ENCODE measurements around the gene THEM4.

The THEM4 gene

GRCh38 chr1:151831605-151832004, 77.7 kb downstream of the THEM4 start, which contains the start of gene RORC:
RORC (minus strand) TSS chr1:151831802; CDS start chr1:151831764, 38 bp downstream.
- peaks cover 31% of the 10 kb centered on the region for H3K4me1 ChIP-seq (ENCODE audit: insufficient read depth, poor library complexity, severe bottlenecking)
- H3K27ac ChIP-seq (ENCODE audit: poor library complexity, severe bottlenecking): no peak within 1 kb of the TSS
- no peak for TF ChIP-seq CTCF (IDR thresholded peaks at IDR 0.05; ENCODE audit: poor library complexity, severe bottlenecking)
- H3K27me3 ChIP-seq (ENCODE audit: insufficient read depth, poor library complexity, severe bottlenecking): no peaks in the 10 kb centered on the region
- ATAC-seq (ENCODE audit: low read depth): no peak
- DNase-seq (ENCODE audit: low spot score): no peak
- H3K9me3 ChIP-seq (ENCODE audit: severe bottlenecking): no peaks in the 10 kb centered on the region
- peak within 1 kb of the TSS; percentile 20 for H3K4me3 ChIP-seq (ENCODE audit: severe bottlenecking)
- H3K36me3 ChIP-seq (ENCODE audit: low read depth): no peaks in the 10 kb centered on the region

GRCh38 chr1:151831256-151831591, 78.1 kb downstream of the THEM4 start:
- Histone ChIP-seq H3K27me3 (ENCODE audit: insufficient read depth, poor library complexity, severe bottlenecking) (no peaks in the 10 kb centered on the region), H3K4me3 (ENCODE audit: severe bottlenecking) (peak overlapping the region; percentile 20), H3K4me1 (ENCODE audit: insufficient read depth, poor library complexity, severe bottlenecking) (peaks cover 29% of the 10 kb centered on the region), H3K36me3 (ENCODE audit: low read depth) (no peaks in the 10 kb centered on the region), H3K27ac (ENCODE audit: poor library complexity, severe bottlenecking) (no peak overlapping the region), H3K9me3 (ENCODE audit: severe bottlenecking) (no peaks in the 10 kb centered on the region)
- no peak for TF ChIP-seq CTCF (IDR thresholded peaks at IDR 0.05; ENCODE audit: poor library complexity, severe bottlenecking)
- no peak for ATAC-seq (ENCODE audit: low read depth)
- no peak for DNase-seq (ENCODE audit: low spot score)

GRCh38 chr1:151830055-151830454, 79.3 kb downstream of the THEM4 start:
- H3K36me3 ChIP-seq (ENCODE audit: low read depth): no peaks in the 10 kb centered on the region
- H3K27me3 ChIP-seq (ENCODE audit: insufficient read depth, poor library complexity, severe bottlenecking): no peaks in the 10 kb centered on the region
- ATAC-seq (ENCODE audit: low read depth): no peak
- H3K4me3 ChIP-seq (ENCODE audit: severe bottlenecking): no peak overlapping the region
- H3K27ac ChIP-seq (ENCODE audit: poor library complexity, severe bottlenecking): no peak overlapping the region
- no peak for TF ChIP-seq CTCF (IDR thresholded peaks at IDR 0.05; ENCODE audit: poor library complexity, severe bottlenecking)
- no peaks in the 10 kb centered on the region for H3K9me3 ChIP-seq (ENCODE audit: severe bottlenecking)
- peaks cover 24% of the 10 kb centered on the region for H3K4me1 ChIP-seq (ENCODE audit: insufficient read depth, poor library complexity, severe bottlenecking)
- no peak for DNase-seq (ENCODE audit: low spot score)

GRCh38 chr1:151829352-151830046, 79.8 kb downstream of the THEM4 start:
- TF ChIP-seq CTCF (IDR thresholded peaks at IDR 0.05; ENCODE audit: poor library complexity, severe bottlenecking): no peak
- no peak overlapping the region for H3K27ac ChIP-seq (ENCODE audit: poor library complexity, severe bottlenecking)
- H3K36me3 ChIP-seq (ENCODE audit: low read depth): no peaks in the 10 kb centered on the region
- no peak for DNase-seq (ENCODE audit: low spot score)
- H3K27me3 ChIP-seq (ENCODE audit: insufficient read depth, poor library complexity, severe bottlenecking): no peaks in the 10 kb centered on the region
- peaks cover 24% of the 10 kb centered on the region for H3K4me1 ChIP-seq (ENCODE audit: insufficient read depth, poor library complexity, severe bottlenecking)
- H3K4me3 ChIP-seq (ENCODE audit: severe bottlenecking): no peak overlapping the region
- H3K9me3 ChIP-seq (ENCODE audit: severe bottlenecking): no peaks in the 10 kb centered on the region
- no peak for ATAC-seq (ENCODE audit: low read depth)

GRCh38 chr1:151828921-151829320, 80.4 kb downstream of the THEM4 start:
- no peak overlapping the region for H3K4me3 ChIP-seq (ENCODE audit: severe bottlenecking)
- H3K4me1 ChIP-seq (ENCODE audit: insufficient read depth, poor library complexity, severe bottlenecking): peaks cover 24% of the 10 kb centered on the region
- H3K27ac ChIP-seq (ENCODE audit: poor library complexity, severe bottlenecking): no peak overlapping the region
- no peaks in the 10 kb centered on the region for H3K9me3 ChIP-seq (ENCODE audit: severe bottlenecking)
- no peak for TF ChIP-seq CTCF (IDR thresholded peaks at IDR 0.05; ENCODE audit: poor library complexity, severe bottlenecking)
- H3K27me3 ChIP-seq (ENCODE audit: insufficient read depth, poor library complexity, severe bottlenecking): no peaks in the 10 kb centered on the region
- no peaks in the 10 kb centered on the region for H3K36me3 ChIP-seq (ENCODE audit: low read depth)
- DNase-seq (ENCODE audit: low spot score): no peak
- peak; percentile 38 for ATAC-seq (ENCODE audit: low read depth)

Measured in RWPE2 (cell line).